Vagina (tissue), 2 donors: ENCODE measurements around the gene SLC25A18.

Experiments used
- CTCF ChIP-seq, 3 experiments: fragments of 450-650 bp in 2 of 3; fragments of 200-600 bp in 1 of 3; sonication (generic) in 1 of 3; IDR thresholded peaks; one replicate each; pipeline ENCODE4 v1.5.1; 2017 to 2019; ENCODE audit warnings: antibody characterized with exemption in 3 of 3, mild to moderate bottlenecking in 2 of 3, moderate library complexity in 2 of 3
- POLR2A ChIP-seq, 2 donors: fragments of 450-650 bp; IDR thresholded peaks; one replicate each; pipeline ENCODE4 v1.6.1; 2017; ENCODE audit warnings: antibody characterized with exemption in 2 of 2, mild to moderate bottlenecking in 2 of 2, moderate library complexity in 2 of 2
- POLR2AphosphoS5 ChIP-seq, 2 donors: sonication (generic); formaldehyde crosslinking; IDR thresholded peaks; one replicate each; pipeline ENCODE4 v1.9.0; 2017; ENCODE audit warnings: antibody characterized with exemption in 2 of 2, mild to moderate bottlenecking in 2 of 2, low read depth in 1 of 2; ENCODE audit not compliant: insufficient read depth in 1 of 2

GRCh38 chr22:17638432-17639246 is 75.3 kb downstream of the SLC25A18 start, which contains the start of gene BCL2L13:
- TF ChIP-seq CTCF (IDR thresholded peaks at IDR 0.05) (no peak), POLR2AphosphoS5 (IDR thresholded peaks at IDR 0.05; ENCODE audit: insufficient read depth in 1 of 2, low read depth in 1 of 2) (peak; percentile 93 to 99), POLR2A (IDR thresholded peaks at IDR 0.05) (peak; percentile 89 to 95)
